K562 (cell line): Measurements from ENCODE around the gene MYB. TPM values are rescaled to one million over a fixed set of nuclear protein-coding genes. Genes with fewer than 3 reads are reported as not detected.
A peak's percentile ranks its signal among the peaks of the same experiment; 100 is the strongest.

Experiments
- ATF7 ChIP-seq: fragments of 450-650 bp; IDR thresholded peaks from 2 replicates; pipeline ENCODE4 v1.7.1; 2014; ENCODE audit warnings: mild to moderate bottlenecking, moderate library complexity
- BCL6 ChIP-seq: fragments of 250-450 bp; sonication (Bioruptor Pico); IDR thresholded peaks from 2 replicates; pipeline ENCODE4 v1.4.0; 2020
- C11orf30 ChIP-seq: fragments of 450-650 bp; IDR thresholded peaks from 2 replicates; pipeline ENCODE4 v1.6.1; 2016; ENCODE audit warnings: low read depth, mild to moderate bottlenecking
- CBX5 ChIP-seq: IDR thresholded peaks from 2 replicates; pipeline ENCODE4 v1.6.1; 2014; ENCODE audit warnings: low read depth, borderline replicate concordance
- FOXP1 ChIP-seq: sonication (generic); formaldehyde crosslinking; IDR thresholded peaks from 2 replicates; pipeline ENCODE4 v1.8.0; 2022; ENCODE audit warnings: mild to moderate bottlenecking, missing genetic modification reagents
- HDAC1 ChIP-seq, 2 experiments: fragments of 450-650 bp; IDR thresholded peaks; 2 replicates each; pipeline ENCODE4 v1.6.1; 2016 to 2017; ENCODE audit warnings: inconsistent platforms in 1 of 2, mild to moderate bottlenecking in 1 of 2, moderate library complexity in 1 of 2
- HSF4 ChIP-seq: fragments of 250-450 bp; sonication (Bioruptor Pico); IDR thresholded peaks from 2 replicates; pipeline ENCODE4 v2.1.2; 2022; ENCODE audit warnings: mild to moderate bottlenecking, moderate library complexity, borderline replicate concordance
- LEF1 ChIP-seq: fragments of 450-650 bp; IDR thresholded peaks from 2 replicates; pipeline ENCODE4 v1.6.1; 2016; ENCODE audit warnings: mild to moderate bottlenecking
- MAFF ChIP-seq: IDR thresholded peaks from 2 replicates; pipeline ENCODE4 v1.6.1; 2012; ENCODE audit warnings: low read length, improper control_type of control experiment
- MECOM ChIP-seq: fragments of 250-450 bp; sonication (Bioruptor Pico); IDR thresholded peaks from 2 replicates; pipeline ENCODE4 v1.8.0; 2022; ENCODE audit warnings: inconsistent platforms
- MTF1 ChIP-seq: fragments of 250-450 bp; sonication (Bioruptor Pico); IDR thresholded peaks from 2 replicates; pipeline ENCODE4 v1.9.0; 2021; ENCODE audit warnings: moderate library complexity, mild to moderate bottlenecking, inconsistent platforms, borderline replicate concordance
- NBN ChIP-seq: fragments of 450-650 bp; IDR thresholded peaks from 2 replicates; pipeline ENCODE4 v1.6.1; 2016; ENCODE audit warnings: low read depth, mild to moderate bottlenecking
- NCOR1 ChIP-seq: fragments of 450-650 bp; IDR thresholded peaks from 2 replicates; pipeline ENCODE4 v1.6.1; 2016; ENCODE audit warnings: mild to moderate bottlenecking, moderate library complexity
- NFE2L1 ChIP-seq: fragments of 450-650 bp; IDR thresholded peaks from 2 replicates; pipeline ENCODE4 v1.6.1; 2016; ENCODE audit warnings: missing genetic modification characterization, low read depth, mild to moderate bottlenecking, missing compliant biosample characterization, moderate library complexity, borderline replicate concordance
- OTX1 ChIP-seq: fragments of 450-650 bp; formaldehyde crosslinking; IDR thresholded peaks from 2 replicates; pipeline ENCODE4 v1.4.0; 2022; ENCODE audit warnings: mild to moderate bottlenecking
- PCBP2 ChIP-seq: fragments of 200-400 bp; formaldehyde crosslinking; IDR thresholded peaks from 2 replicates; pipeline ENCODE4 v1.6.1; 2018; ENCODE audit warnings: low read length, low read depth, mild to moderate bottlenecking, moderate library complexity; ENCODE audit not compliant: poor library complexity, severe bottlenecking
- PHB2 ChIP-seq: fragments of 450-650 bp; IDR thresholded peaks from 2 replicates; pipeline ENCODE4 v1.6.1; 2017; ENCODE audit warnings: low read depth
- POLR2A ChIP-seq: fragments of 450-650 bp; conservative IDR thresholded peaks from 2 replicates; pipeline ENCODE4 v1.6.1; 2016
- SAFB2 ChIP-seq: fragments of 200-400 bp; formaldehyde crosslinking; IDR thresholded peaks from 2 replicates; pipeline ENCODE4 v1.6.1; 2018; ENCODE audit warnings: borderline replicate concordance, low read length, low read depth, moderate library complexity; ENCODE audit not compliant: severe bottlenecking
- SMARCC2 ChIP-seq: fragments of 450-650 bp; IDR thresholded peaks from 2 replicates; pipeline ENCODE4 v1.6.1; 2017; ENCODE audit warnings: antibody characterized with exemption, moderate library complexity, mild to moderate bottlenecking, low read depth
- SRF ChIP-seq, 2 experiments: fragments of 250-450, 450-650 bp in 1 of 2; sonication (Bioruptor Pico) in 1 of 2; sonication (generic) in 1 of 2; formaldehyde crosslinking; IDR thresholded peaks; 2 replicates each; pipeline versions ENCODE4 v1.5.0 to v1.5.1; 2020 to 2022; ENCODE audit warnings: mild to moderate bottlenecking in 1 of 2, missing genetic modification reagents in 1 of 2
- TCF7L2 ChIP-seq: fragments of 150-350 bp; IDR thresholded peaks from 2 replicates; pipeline ENCODE4 v1.6.1; 2016; ENCODE audit warnings: low read depth, mild to moderate bottlenecking, low read length, moderate library complexity
- YY1 ChIP-seq, 3 experiments: IDR thresholded peaks; 2 replicates each; pipeline ENCODE4 v1.6.1; 2011; ENCODE audit warnings: low read length in 2 of 3, mild to moderate bottlenecking in 2 of 3, moderate library complexity in 2 of 3, borderline replicate concordance in 1 of 3, control low read depth in 1 of 3, low read depth in 1 of 3; ENCODE audit not compliant: insufficient read depth in 3 of 3, insufficient replicate concordance in 2 of 3, control insufficient read depth in 1 of 3, insufficient read length in 1 of 3; ENCODE audit errors: extremely low read depth in 1 of 3
- ZNF197 ChIP-seq: fragments of 200-800 bp; sonication (Bioruptor generic); IDR thresholded peaks from 2 replicates; pipeline ENCODE4 v1.6.1; 2016; ENCODE audit warnings: low read depth, missing genetic modification characterization, missing compliant biosample characterization
- ZNF551 ChIP-seq: fragments of 250-450 bp; sonication (Bioruptor Pico); IDR thresholded peaks from 2 replicates; pipeline ENCODE4 v1.5.0; 2021; ENCODE audit warnings: mild to moderate bottlenecking, moderate library complexity
- ZNF583 ChIP-seq: fragments of 250-450 bp; sonication (Bioruptor Pico); IDR thresholded peaks from 2 replicates; pipeline ENCODE4 v1.4.0; 2020
- ZNF644 ChIP-seq: fragments of 200-800 bp; sonication (Bioruptor generic); IDR thresholded peaks from 2 replicates; pipeline ENCODE4 v1.6.1; 2016; ENCODE audit warnings: low read depth, missing genetic modification characterization, missing compliant biosample characterization
- ZNF76 ChIP-seq: fragments of 250-450 bp; sonication (Bioruptor Pico); IDR thresholded peaks from 2 replicates; pipeline ENCODE4 v1.4.0; 2020; ENCODE audit warnings: mild to moderate bottlenecking, moderate library complexity, borderline replicate concordance
- ZNF766 ChIP-seq: fragments of 200-800 bp; sonication (Bioruptor generic); conservative IDR thresholded peaks from 2 replicates; pipeline ENCODE4 v1.6.1; 2016; ENCODE audit warnings: missing genetic modification characterization, missing compliant biosample characterization
- polyA plus RNA-seq, 8 experiments: library from polyadenylated mRNA; depleted of rRNA in 4 of 8; stranded (reverse) in 5 of 8; unstranded in 3 of 8; fragments of >200 nt; fragmentation: Nextera tagmentation in 2 of 8; fragmentation: Illumina TruSeq in 1 of 8; extraction: Ambion mirVana in 2 of 8; extraction: Trizol in 1 of 8; gene quantifications; 2 replicates each; pipeline versions ENCODE4 v1.2.1 to v1.2.3, GENCODE V29; 2011 to 2014; ENCODE audit warnings: inconsistent platforms in 1 of 8, missing spikeins in 1 of 8
- total RNA-seq, 7 experiments: library from RNA; depleted of rRNA in 6 of 7; stranded (reverse); fragments of >200 nt in 6 of 7; fragmentation: Illumina TruSeq in 2 of 7; extraction: Trizol in 2 of 7; gene quantifications; 2 replicates each; pipeline versions ENCODE4 v1.2.1 to v1.2.3, GENCODE V29; 2011 to 2021; ENCODE audit warnings: low replicate concordance in 1 of 7
- TF ChIP-seq, protein P1 (sequence below): fragments of 450-650 bp; IDR thresholded peaks from 2 replicates; pipeline ENCODE4 v1.6.1; 2016; ENCODE audit warnings: missing biosample characterization, missing genetic modification characterization

The MYB gene
- total and polyA plus RNA-seq, 9 of the 15 experiments (the other 6 are each of a cell fraction or from before 2014, with no cell fraction given) = 35.8 to 218 (median 140) TPM

- TF ChIP-seq PCBP2 (no peak), ZNF551 (CRISPR knock-in tag) (no peak), YY1 (IDR thresholded peaks at IDR 0.05; ENCODE audit: borderline replicate concordance in 1 of 3, control insufficient read depth in 1 of 3, extremely low read depth in 1 of 3, insufficient read depth in 3 of 3, insufficient read length in 1 of 3, insufficient replicate concordance in 2 of 3, low read depth in 1 of 3, low read length in 2 of 3) (no peak), ATF7 (peak; percentile 70), SMARCC2 (peak; percentile 69; the same call in 1 of the 2 replicates), ZNF197 (CRISPR knock-in tag) (peak; percentile 75; the same call in 1 of the 2 replicates), TCF7L2 (no peak), MAFF (no peak), ZNF644 (tag) (peak; percentile 63; the same call in 1 of the 2 replicates), SAFB2 (no peak), NBN (0 out of 2 replicates have a peak, but pooled peaks have one; percentile 26), HSF4 (CRISPR knock-in tag) (peak; percentile 79; the same call in 1 of the 2 replicates), HDAC1 (IDR thresholded peaks at IDR 0.05) (peak in 1 of 2 experiments; percentile 58; a peak in 2 of 4 replicates), LEF1 (peak; percentile 41; the same call in 1 of the 2 replicates), POLR2A (0 out of 2 replicates have a peak, but pooled peaks have one; percentile 35), NCOR1 (peak; percentile 38; the same call in 1 of the 2 replicates), CBX5 (no peak), OTX1 (CRISPR knock-in tag) (0 out of 2 replicates have a peak, but pooled peaks have one; percentile 39), C11orf30 (no peak), SRF (CRISPR knock-in tag; IDR thresholded peaks at IDR 0.05) (no peak), PHB2 (peak; percentile 21; the same call in 1 of the 2 replicates), MTF1 (CRISPR knock-in tag) (no peak), ZNF76 (peak; percentile 78; the same call in 1 of the 2 replicates), NFE2L1 (no peak), ZNF766 (CRISPR knock-in tag) (peak; percentile 81), FOXP1 (CRISPR knock-in tag) (no peak), MECOM (CRISPR knock-in tag) (peak; percentile 65; the same call in 1 of the 2 replicates), ZNF583 (CRISPR knock-in tag) (0 out of 2 replicates have a peak, but pooled peaks have one; percentile 13), BCL6 (CRISPR knock-in tag) (no peak)
- TF ChIP-seq, protein P1, sequence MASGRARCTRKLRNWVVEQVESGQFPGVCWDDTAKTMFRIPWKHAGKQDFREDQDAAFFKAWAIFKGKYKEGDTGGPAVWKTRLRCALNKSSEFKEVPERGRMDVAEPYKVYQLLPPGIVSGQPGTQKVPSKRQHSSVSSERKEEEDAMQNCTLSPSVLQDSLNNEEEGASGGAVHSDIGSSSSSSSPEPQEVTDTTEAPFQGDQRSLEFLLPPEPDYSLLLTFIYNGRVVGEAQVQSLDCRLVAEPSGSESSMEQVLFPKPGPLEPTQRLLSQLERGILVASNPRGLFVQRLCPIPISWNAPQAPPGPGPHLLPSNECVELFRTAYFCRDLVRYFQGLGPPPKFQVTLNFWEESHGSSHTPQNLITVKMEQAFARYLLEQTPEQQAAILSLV (tag) = peak; percentile 95
Measured at GRCh38 chr6:135195522-135195921, 14.4 kb downstream of the MYB start (continued).
